Ovary (tissue), 3 donors: ENCODE results near the gene ANGEL2.

Experiments used
- EP300 ChIP-seq: sonication (generic); formaldehyde crosslinking; IDR thresholded peaks from one replicate; pipeline ENCODE4 v1.6.1; 2017; ENCODE audit warnings: antibody characterized with exemption
- POLR2A ChIP-seq: fragments of 450-650 bp; IDR thresholded peaks from one replicate; pipeline ENCODE4 v1.6.1; 2017; ENCODE audit warnings: antibody characterized with exemption, mild to moderate bottlenecking, moderate library complexity
- TF ChIP-seq, protein P1 (sequence below), 3 donors: fragments of 450-650 bp in 2 of 3; fragments of 200-600 bp in 1 of 3; IDR thresholded peaks; one replicate each; pipeline versions ENCODE4 v1.5.1 to v1.8.0; 2016 to 2022; ENCODE audit warnings: antibody characterized with exemption in 3 of 3, mild to moderate bottlenecking in 1 of 3
- donor health status: DM: no; HTN: no; CAD: no.

DNA sequence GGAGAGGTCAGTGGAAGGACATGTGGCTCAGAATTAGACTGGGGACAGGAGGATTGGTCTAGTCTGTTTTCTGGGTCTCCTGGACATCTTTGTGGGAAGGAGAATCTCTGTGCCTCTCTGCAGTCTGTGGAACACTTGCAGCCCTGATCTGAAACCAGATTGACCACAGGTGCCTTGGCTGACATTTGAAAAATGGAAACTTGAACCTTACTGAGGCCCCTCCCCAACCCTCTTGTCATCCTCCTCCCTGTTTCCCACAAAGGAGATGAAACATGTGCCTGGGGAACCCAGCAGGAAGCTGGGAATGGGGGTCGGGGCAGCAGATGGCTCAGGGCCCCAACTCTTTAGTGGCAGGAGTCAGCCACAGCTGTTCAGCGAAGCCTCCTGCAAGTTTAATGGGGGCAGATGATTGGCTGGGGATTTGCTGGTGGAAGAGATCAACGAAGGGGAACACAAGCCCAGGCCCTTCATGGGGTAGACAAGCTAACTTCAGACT is 47.3 kb downstream of the ANGEL2 start:
- TF ChIP-seq, protein P1, sequence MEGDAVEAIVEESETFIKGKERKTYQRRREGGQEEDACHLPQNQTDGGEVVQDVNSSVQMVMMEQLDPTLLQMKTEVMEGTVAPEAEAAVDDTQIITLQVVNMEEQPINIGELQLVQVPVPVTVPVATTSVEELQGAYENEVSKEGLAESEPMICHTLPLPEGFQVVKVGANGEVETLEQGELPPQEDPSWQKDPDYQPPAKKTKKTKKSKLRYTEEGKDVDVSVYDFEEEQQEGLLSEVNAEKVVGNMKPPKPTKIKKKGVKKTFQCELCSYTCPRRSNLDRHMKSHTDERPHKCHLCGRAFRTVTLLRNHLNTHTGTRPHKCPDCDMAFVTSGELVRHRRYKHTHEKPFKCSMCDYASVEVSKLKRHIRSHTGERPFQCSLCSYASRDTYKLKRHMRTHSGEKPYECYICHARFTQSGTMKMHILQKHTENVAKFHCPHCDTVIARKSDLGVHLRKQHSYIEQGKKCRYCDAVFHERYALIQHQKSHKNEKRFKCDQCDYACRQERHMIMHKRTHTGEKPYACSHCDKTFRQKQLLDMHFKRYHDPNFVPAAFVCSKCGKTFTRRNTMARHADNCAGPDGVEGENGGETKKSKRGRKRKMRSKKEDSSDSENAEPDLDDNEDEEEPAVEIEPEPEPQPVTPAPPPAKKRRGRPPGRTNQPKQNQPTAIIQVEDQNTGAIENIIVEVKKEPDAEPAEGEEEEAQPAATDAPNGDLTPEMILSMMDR (IDR thresholded peaks at IDR 0.05), result no peak
- TF ChIP-seq POLR2A (no peak), EP300 (no peak)
